Glutamatergic neuron (in vitro differentiated cells): ENCODE measurements around the gene TBC1D8. TPM values are rescaled to one million over a fixed set of nuclear protein-coding genes. Genes with fewer than 3 reads are reported as not detected.

Source experiments
- DNase-seq: peaks from one replicate; pipeline ENCODE4 v3.0.0; 2022
- H3K27ac Mint-ChIP-seq: one replicate; pipeline ENCODE4 v1.8.0; 2020; ENCODE audit warnings: mild to moderate bottlenecking, mixed read lengths, inconsistent platforms; ENCODE audit not compliant: unreplicated experiment
- H3K27me3 Mint-ChIP-seq: one replicate; pipeline ENCODE4 v1.8.0; 2020; ENCODE audit warnings: mild to moderate bottlenecking, moderate library complexity, mixed read lengths, inconsistent platforms; ENCODE audit not compliant: unreplicated experiment
- H3K36me3 Mint-ChIP-seq: one replicate; pipeline ENCODE4 v1.8.0; 2020; ENCODE audit warnings: mild to moderate bottlenecking, mixed read lengths, inconsistent platforms; ENCODE audit not compliant: unreplicated experiment
- H3K4me1 Mint-ChIP-seq: one replicate; pipeline ENCODE4 v1.8.0; 2020; ENCODE audit warnings: mild to moderate bottlenecking, low read depth, mixed read lengths, inconsistent platforms; ENCODE audit not compliant: unreplicated experiment
- H3K4me3 Mint-ChIP-seq: one replicate; pipeline ENCODE4 v1.8.0; 2020; ENCODE audit warnings: mild to moderate bottlenecking, mixed read lengths, inconsistent platforms; ENCODE audit not compliant: unreplicated experiment
- H3K9me3 Mint-ChIP-seq: one replicate; pipeline ENCODE4 v1.8.0; 2020; ENCODE audit warnings: mild to moderate bottlenecking, moderate library complexity, mixed read lengths, inconsistent platforms; ENCODE audit not compliant: unreplicated experiment
- CTCF ChIP-seq: fragments of 200-600 bp; sonication (generic); IDR thresholded peaks from one replicate; pipeline ENCODE4 v1.5.0; 2021; ENCODE audit not compliant: partially characterized antibody, unreplicated experiment
- total RNA-seq: library from RNA; stranded (reverse); fragmentation: NEBNext Ultra II Directional; extraction: Animal tissue kit (Norgen Biotek cat#: 25700); gene quantifications from one replicate; pipeline ENCODE4 v1.2.1, GENCODE V29; 2021; ENCODE audit not compliant: unreplicated experiment

Gene TBC1D8
- total RNA-seq, 1 donor from 2014 or later: 14.6 TPM

DNA sequence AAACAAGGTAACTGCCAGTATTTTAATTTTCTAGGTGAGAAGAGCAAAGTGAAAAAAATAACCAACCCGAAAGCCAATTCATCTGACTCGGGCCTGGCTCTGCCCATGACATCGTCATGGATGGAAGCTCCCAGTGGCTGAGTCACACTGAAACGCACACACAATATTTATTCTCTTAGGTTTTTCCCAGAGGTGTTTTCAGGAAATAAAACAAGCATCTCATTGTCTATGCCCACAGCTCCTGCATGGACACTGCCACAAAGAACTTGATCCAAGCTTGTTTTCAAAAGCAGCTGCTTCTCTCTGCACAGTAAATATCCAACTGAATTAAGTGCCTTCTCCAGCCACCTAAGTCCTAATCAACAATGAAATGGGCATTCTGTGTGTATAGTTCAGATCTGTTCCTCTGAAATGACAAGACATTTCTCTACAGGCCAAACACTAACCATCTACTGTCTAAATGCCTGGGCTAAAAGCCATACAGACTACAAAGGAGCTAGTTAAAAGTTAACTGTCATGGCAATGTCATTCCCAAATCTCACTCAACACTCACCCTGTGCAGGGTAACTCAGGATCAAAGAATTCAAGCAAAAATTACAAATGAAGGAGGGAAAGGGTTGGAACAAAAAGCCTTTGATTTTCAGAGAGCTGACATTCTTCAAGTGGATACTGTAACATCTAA is 86.2 kb downstream of the TBC1D8 start:
- no peaks in the 10 kb centered on the region for H3K27me3 Mint-ChIP-seq
- TF ChIP-seq CTCF: no peak
- no peak overlapping the region for H3K27ac Mint-ChIP-seq
- no peaks in the 10 kb centered on the region for H3K9me3 Mint-ChIP-seq
- H3K4me1 Mint-ChIP-seq: peaks cover 1% of the 10 kb centered on the region
- no peaks in the 10 kb centered on the region for H3K36me3 Mint-ChIP-seq
- H3K4me3 Mint-ChIP-seq: no peak overlapping the region
- DNase-seq: no peak

GRCh38 chr2:101064505-101064867 is 86.7 kb downstream of the TBC1D8 start:
- TF ChIP-seq CTCF: no peak
- Mint-ChIP-seq H3K36me3 (no peaks in the 10 kb centered on the region), H3K27ac (no peak overlapping the region), H3K9me3 (no peaks in the 10 kb centered on the region), H3K27me3 (no peaks in the 10 kb centered on the region), H3K4me1 (peaks cover 1% of the 10 kb centered on the region), H3K4me3 (no peak overlapping the region)
- DNase-seq: no peak

GRCh38 chr2:101064125-101064502 is 87.1 kb downstream of the TBC1D8 start:
- Mint-ChIP-seq H3K4me3 (no peak overlapping the region), H3K36me3 (peaks cover 3% of the 10 kb centered on the region), H3K27me3 (peaks cover 2% of the 10 kb centered on the region), H3K27ac (no peak overlapping the region), H3K4me1 (peaks cover 1% of the 10 kb centered on the region), H3K9me3 (no peaks in the 10 kb centered on the region)
- no peak for TF ChIP-seq CTCF
- DNase-seq: no peak

GRCh38 chr2:101063352-101064124 is 87.6 kb downstream of the TBC1D8 start:
- no peaks in the 10 kb centered on the region for H3K9me3 Mint-ChIP-seq
- no peak overlapping the region for H3K4me3 Mint-ChIP-seq
- no peak for DNase-seq
- no peak for TF ChIP-seq CTCF
- peaks cover 1% of the 10 kb centered on the region for H3K4me1 Mint-ChIP-seq
- H3K27ac Mint-ChIP-seq: no peak overlapping the region
- H3K27me3 Mint-ChIP-seq: peaks cover 5% of the 10 kb centered on the region
- H3K36me3 Mint-ChIP-seq: peaks cover 4% of the 10 kb centered on the region

GRCh38 chr2:101058386-101058785 is 92.8 kb downstream of the TBC1D8 start:
- Mint-ChIP-seq H3K4me1 (no peaks in the 10 kb centered on the region), H3K36me3 (peaks cover 4% of the 10 kb centered on the region)

More at GRCh38 chr2:101058386-101058785, 92.8 kb downstream of the TBC1D8 start:
- H3K27ac Mint-ChIP-seq: no peak overlapping the region
- no peak overlapping the region for H3K4me3 Mint-ChIP-seq
- H3K27me3 Mint-ChIP-seq: peaks cover 5% of the 10 kb centered on the region
- TF ChIP-seq CTCF: no peak
- no peak for DNase-seq
- H3K9me3 Mint-ChIP-seq: no peaks in the 10 kb centered on the region
